HepG2 (cell line): ENCODE data around the gene CXCL3.

Source experiments
- ATF1 ChIP-seq: IDR thresholded peaks from 2 replicates; pipeline ENCODE4 v1.6.1; 2016; ENCODE audit warnings: mild to moderate bottlenecking, control low read depth
- CHD2 ChIP-seq: IDR thresholded peaks from 2 replicates; pipeline ENCODE4 v1.6.1; 2011; ENCODE audit warnings: low read depth, low read length, improper control_type of control experiment
- STAT5B ChIP-seq: sonication (generic); formaldehyde crosslinking; IDR thresholded peaks from 2 replicates; pipeline ENCODE4 v1.4.0; 2020; ENCODE audit warnings: missing genetic modification reagents
- SUZ12 ChIP-seq: fragments of 150-350 bp; IDR thresholded peaks from 2 replicates; pipeline ENCODE4 v1.6.1; 2014; ENCODE audit warnings: low read depth, low read length
- TF ChIP-seq, protein P1 (sequence below): sonication (generic); formaldehyde crosslinking; IDR thresholded peaks from 2 replicates; pipeline ENCODE4 v1.5.0; 2020; ENCODE audit warnings: mild to moderate bottlenecking, missing genetic modification reagents, moderate library complexity
- TF ChIP-seq, protein P2 (sequence below): sonication (generic); formaldehyde crosslinking; IDR thresholded peaks from one replicate; pipeline ENCODE4 v1.5.1; 2020; ENCODE audit warnings: mild to moderate bottlenecking, missing genetic modification reagents; ENCODE audit errors: not compliant biosample characterization

DNA sequence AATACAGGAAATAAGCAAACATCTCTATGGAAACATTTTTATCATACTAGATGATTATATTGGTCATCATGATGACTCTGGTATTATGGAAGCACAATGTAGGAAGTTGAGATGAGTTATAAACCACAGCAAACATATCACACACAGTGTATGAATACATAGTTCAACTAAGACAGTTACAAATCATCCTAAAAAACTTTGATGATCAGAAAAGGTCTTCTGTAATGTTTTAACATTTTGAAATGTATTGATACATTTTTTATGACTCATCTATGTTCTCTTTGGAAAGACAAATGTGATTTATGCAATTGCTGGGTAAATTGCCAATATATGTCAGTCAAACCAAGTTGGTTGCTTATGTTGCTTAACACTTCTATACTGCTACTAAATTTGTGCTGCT lies 4.8 kb downstream of the CXCL3 start:
- TF ChIP-seq, protein P1, sequence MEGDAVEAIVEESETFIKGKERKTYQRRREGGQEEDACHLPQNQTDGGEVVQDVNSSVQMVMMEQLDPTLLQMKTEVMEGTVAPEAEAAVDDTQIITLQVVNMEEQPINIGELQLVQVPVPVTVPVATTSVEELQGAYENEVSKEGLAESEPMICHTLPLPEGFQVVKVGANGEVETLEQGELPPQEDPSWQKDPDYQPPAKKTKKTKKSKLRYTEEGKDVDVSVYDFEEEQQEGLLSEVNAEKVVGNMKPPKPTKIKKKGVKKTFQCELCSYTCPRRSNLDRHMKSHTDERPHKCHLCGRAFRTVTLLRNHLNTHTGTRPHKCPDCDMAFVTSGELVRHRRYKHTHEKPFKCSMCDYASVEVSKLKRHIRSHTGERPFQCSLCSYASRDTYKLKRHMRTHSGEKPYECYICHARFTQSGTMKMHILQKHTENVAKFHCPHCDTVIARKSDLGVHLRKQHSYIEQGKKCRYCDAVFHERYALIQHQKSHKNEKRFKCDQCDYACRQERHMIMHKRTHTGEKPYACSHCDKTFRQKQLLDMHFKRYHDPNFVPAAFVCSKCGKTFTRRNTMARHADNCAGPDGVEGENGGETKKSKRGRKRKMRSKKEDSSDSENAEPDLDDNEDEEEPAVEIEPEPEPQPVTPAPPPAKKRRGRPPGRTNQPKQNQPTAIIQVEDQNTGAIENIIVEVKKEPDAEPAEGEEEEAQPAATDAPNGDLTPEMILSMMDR: no peak
- TF ChIP-seq SUZ12: no peak
- TF ChIP-seq CHD2: no peak
- TF ChIP-seq STAT5B (CRISPR knock-in tag): no peak
- no peak for TF ChIP-seq ATF1 (CRISPR knock-in tag)
- TF ChIP-seq, protein P2, sequence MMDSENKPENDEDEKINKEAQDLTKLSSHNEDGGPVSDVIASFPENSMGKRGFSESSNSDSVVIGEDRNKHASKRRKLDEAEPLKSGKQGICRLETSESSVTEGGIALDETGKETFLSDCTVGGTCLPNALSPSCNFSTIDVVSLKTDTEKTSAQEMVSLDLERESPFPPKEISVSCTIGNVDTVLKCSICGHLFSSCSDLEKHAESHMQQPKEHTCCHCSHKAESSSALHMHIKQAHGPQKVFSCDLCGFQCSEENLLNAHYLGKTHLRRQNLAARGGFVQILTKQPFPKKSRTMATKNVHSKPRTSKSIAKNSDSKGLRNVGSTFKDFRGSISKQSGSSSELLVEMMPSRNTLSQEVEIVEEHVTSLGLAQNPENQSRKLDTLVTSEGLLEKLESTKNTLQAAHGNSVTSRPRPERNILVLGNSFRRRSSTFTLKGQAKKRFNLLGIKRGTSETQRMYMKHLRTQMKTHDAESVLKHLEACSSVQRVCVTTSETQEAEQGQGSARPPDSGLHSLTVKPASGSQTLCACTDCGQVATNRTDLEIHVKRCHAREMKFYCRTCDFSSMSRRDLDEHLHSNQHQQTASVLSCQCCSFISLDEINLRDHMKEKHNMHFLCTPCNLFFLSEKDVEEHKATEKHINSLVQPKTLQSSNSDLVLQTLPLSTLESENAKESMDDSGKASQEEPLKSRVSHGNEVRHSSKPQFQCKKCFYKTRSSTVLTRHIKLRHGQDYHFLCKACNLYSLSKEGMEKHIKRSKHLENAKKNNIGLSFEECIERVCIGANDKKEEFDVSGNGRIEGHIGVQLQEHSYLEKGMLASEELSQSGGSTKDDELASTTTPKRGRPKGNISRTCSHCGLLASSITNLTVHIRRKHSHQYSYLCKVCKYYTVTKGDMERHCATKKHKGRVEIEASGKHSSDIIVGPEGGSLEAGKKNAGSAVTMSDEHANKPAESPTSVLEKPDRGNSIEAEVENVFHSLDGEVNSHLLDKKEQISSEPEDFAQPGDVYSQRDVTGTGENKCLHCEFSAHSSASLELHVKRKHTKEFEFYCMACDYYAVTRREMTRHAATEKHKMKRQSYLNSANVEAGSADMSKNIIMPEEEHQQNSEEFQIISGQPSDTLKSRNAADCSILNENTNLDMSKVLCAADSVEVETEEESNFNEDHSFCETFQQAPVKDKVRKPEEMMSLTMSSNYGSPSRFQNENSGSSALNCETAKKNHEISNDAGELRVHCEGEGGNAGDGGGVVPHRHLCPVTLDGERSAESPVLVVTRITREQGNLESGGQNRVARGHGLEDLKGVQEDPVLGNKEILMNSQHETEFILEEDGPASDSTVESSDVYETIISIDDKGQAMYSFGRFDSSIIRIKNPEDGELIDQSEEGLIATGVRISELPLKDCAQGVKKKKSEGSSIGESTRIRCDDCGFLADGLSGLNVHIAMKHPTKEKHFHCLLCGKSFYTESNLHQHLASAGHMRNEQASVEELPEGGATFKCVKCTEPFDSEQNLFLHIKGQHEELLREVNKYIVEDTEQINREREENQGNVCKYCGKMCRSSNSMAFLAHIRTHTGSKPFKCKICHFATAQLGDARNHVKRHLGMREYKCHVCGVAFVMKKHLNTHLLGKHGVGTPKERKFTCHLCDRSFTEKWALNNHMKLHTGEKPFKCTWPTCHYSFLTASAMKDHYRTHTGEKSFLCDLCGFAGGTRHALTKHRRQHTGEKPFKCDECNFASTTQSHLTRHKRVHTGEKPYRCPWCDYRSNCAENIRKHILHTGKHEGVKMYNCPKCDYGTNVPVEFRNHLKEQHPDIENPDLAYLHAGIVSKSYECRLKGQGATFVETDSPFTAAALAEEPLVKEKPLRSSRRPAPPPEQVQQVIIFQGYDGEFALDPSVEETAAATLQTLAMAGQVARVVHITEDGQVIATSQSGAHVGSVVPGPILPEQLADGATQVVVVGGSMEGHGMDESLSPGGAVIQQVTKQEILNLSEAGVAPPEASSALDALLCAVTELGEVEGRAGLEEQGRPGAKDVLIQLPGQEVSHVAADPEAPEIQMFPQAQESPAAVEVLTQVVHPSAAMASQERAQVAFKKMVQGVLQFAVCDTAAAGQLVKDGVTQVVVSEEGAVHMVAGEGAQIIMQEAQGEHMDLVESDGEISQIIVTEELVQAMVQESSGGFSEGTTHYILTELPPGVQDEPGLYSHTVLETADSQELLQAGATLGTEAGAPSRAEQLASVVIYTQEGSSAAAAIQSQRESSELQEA: no peak
